Stimulated activated effector memory CD8-positive, alpha-beta T cell treated with anti-CD3 and anti-CD28 coated beads, Interleukin-12 subunit alpha, Interleukin-12 subunit beta, amount 100 ng/mL, for 72 hours (primary cell): ENCODE measurements around the gene NXPH4.

Source experiments
- ATAC-seq: fragments of 150-1000 bp; cut with Tn5 transposase; 2 replicates; pipeline ENCODE4 v1.10.0; 2021
- DNase-seq, 2 donors: peaks; one replicate each; pipeline ENCODE4 v3.0.0; 2021 to 2022; ENCODE audit warnings: low spot score in 2 of 2
- H3K27ac Mint-ChIP-seq: one replicate; pipeline ENCODE4 v1.8.0; 2022; ENCODE audit warnings: mild to moderate bottlenecking, mixed read lengths
- H3K36me3 Mint-ChIP-seq: one replicate; pipeline ENCODE4 v1.8.0; 2022; ENCODE audit warnings: mild to moderate bottlenecking, mixed read lengths
- H3K4me1 Mint-ChIP-seq: one replicate; pipeline ENCODE4 v1.8.0; 2022; ENCODE audit warnings: mixed read lengths
- H3K4me3 Mint-ChIP-seq: one replicate; pipeline ENCODE4 v1.8.0; 2022; ENCODE audit warnings: mild to moderate bottlenecking, mixed read lengths
- H3K9me3 Mint-ChIP-seq: one replicate; pipeline ENCODE4 v1.8.0; 2022; ENCODE audit warnings: mixed read lengths

NXPH4 gene

DNA sequence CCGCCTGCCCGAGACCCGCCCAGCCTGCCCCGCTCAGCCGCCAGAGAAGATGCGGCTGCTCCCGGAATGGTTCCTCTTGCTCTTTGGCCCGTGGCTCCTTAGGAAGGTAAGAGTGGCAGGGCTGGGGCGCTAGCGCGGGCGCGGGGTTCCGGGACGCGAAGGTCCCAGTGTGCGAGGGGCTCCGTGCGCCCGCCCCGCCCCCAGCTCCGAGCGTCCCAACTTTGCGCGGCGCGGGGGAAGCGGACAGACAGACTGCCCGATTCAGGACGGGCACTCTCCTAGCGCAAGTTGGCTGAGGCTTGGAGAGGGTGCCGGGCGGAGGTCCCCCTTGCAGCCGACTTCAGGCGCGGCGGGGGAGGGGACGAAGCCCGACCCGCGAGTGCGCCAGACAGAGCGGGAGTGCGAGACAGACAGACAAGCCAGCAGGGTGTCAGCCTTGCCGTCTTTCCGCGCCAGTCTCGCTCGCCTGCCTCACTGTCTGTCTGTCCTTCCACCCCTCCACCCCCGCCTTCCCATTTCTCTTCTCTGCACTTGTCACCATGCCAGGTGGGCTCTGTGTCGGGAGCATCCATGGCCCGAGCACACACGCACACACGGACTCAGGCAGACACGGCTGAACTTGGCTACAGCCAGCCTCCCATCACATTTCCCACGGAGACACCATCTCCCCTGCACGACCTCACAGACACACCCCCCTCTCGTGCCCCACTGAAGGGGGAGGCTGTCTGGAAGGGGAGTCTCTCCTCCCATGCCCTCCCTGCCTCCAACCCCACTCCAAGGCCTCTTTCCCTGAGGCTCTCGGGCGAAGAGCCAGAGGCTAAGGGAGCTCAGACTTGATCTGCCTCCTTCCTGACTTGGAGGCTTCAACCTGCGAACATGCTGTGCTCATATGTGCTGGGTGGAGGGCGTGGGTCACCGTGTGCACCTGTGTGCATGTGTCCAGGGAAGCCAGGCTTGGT, 606 bp downstream of the NXPH4 start:
- Mint-ChIP-seq H3K36me3 (peaks cover 4% of the 10 kb centered on the region), H3K27ac (no peak overlapping the region), H3K9me3 (no peaks in the 10 kb centered on the region), H3K4me3 (peak overlapping the region; percentile 78), H3K4me1 (peaks cover 77% of the 10 kb centered on the region)
- ATAC-seq (no peak), DNase-seq (peak in 1 of 2 donors; percentile 64)

DNA sequence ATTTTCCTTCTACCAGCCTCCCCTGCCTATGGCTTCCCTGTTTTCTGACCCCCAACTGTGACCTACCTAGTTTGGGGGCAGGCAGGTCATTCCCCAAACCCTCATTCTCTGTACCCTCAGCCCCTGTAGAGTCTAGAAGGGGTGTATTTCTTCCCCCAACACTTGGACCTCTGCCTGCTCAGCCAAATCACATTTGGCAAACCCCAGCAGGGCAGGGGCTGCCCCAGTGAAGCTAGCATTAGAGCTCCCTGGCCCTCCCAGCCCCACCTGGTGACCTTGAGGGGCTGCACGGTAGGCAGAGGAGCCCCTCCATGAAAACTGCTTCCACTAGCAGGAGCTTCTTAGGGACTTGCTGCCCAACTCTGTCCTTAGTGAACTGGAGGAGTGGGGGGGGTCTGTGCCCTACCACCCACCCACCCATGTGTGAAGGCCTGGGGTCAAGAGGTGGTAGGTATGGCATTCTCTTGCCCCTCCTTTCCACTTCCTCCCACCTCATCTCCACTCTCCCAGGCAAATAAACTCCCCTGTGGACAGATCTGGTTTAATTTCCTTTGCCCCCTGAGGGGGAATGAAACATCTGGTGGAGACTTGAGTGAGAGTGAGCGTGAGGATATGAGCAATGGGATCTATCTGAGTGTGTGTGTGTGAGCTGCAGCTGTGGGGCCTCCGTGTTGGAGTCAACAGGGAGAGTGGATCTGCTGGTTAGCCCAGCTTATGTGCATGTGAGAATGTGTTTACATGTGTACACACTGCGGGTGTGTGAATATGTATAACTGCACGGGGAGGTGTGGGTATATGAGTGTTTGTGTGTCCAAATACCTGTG, 1.6 kb downstream of the NXPH4 start:
- Mint-ChIP-seq H3K36me3 (peaks cover 8% of the 10 kb centered on the region), H3K4me1 (peaks cover 87% of the 10 kb centered on the region), H3K9me3 (no peaks in the 10 kb centered on the region), H3K27ac (no peak overlapping the region), H3K4me3 (peak overlapping the region; percentile 78)
- ATAC-seq (no peak), DNase-seq (no peak)

DNA sequence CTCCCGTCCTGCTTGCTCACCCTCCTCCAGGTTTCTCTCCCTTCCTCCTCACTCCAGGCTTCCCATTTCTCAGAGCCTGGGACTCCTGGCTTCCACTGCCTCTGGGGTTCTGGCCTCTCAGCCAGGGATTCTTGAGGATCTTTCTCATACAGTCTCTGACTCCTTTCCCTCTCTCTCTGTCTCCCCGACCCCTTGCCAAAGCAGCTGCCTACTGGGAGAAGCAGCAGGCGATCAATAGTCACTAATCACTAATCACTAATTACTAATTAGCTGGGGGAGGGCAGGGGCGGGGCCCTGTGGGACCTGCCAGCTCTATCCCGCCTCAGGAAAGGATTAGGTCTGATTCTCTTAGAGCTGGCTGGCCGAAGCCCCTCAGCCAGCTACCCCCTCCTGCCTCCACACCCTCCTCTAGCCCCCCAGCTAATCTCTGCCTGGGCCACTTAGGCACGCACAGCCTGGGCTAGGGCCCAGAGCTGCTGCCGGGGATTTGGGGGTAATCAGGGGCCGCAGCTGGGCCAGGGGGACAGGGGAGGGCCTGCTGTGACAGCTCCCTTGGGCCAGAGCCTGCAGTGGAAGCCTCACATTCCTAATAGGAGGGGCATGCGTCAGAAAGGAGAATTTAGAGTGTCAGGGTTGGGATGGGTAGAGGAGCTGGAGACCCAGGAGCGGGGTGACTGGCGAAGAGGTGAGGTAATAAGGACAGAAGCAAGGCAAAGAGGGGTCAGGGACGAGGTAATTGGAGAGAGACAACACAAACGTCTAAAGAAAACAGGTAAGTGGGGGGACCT, 2.8 kb downstream of the NXPH4 start:
- H3K4me3 Mint-ChIP-seq, result no peak overlapping the region
- ATAC-seq, result no peak
- peaks cover 86% of the 10 kb centered on the region for H3K4me1 Mint-ChIP-seq
- no peak for DNase-seq
- no peaks in the 10 kb centered on the region for H3K9me3 Mint-ChIP-seq
- no peak overlapping the region for H3K27ac Mint-ChIP-seq
- peaks cover 11% of the 10 kb centered on the region for H3K36me3 Mint-ChIP-seq

DNA sequence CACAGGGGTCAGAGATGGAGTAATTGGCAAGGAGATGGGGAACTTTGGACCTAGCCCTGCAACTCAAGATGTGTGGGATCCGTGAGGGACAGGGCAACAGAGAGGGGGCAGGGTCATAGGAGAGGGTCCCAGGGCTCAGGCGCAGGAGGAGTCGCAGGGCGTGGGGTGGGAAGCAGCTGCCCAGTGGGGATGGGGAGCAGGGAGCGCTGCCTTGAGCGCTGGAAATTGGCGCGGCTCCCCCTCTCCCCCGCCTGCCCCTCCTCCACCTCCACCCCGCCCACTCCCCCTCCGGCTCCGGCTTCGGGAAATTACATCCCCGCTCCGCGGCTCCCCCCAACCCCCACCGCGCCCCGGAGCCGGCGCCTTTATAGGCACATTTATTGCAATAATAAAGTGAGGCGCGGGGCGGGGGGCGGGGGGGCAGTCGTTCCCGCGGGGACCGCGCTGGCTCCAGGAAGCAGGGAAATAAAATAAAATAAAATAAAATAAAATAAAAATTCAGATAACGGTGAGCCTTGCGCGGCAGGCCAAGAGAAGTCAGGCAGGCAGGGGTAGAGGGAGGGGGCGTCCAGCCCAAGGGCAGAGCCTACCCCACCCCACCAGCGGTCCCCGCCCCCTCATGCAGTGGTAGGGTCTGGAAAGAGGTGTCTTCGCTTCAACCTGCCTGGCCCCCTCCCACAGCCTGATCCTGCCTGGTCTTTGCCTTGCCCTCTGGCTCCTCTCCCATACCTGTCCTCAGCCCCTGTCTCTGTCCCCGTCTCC, 3.6 kb downstream of the NXPH4 start:
- Mint-ChIP-seq H3K9me3 (no peaks in the 10 kb centered on the region), H3K36me3 (peaks cover 11% of the 10 kb centered on the region), H3K27ac (peak overlapping the region; percentile 10), H3K4me3 (no peak overlapping the region), H3K4me1 (peaks cover 78% of the 10 kb centered on the region)
- DNase-seq (no peak), ATAC-seq (no peak)

DNA sequence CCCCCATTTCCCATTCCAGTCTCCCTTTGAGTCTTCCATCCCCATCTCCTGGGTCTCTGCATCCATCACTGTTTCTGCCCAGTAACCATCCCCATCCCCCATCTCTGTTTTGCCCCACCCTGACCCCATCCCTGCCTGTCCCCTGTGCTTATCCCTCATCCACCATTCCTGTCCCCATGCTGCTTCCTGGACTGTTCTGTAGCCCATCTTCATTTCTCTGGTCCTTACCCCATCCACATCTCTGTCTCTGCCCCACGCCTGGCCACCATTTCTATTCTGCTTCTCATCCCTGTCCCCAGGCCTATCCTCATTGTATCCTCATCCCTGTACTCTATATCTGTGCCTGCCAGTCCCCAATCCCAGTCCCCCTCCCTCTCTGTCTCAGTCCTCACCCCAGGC, 4.2 kb downstream of the NXPH4 start:
- Mint-ChIP-seq H3K9me3 (no peaks in the 10 kb centered on the region), H3K27ac (peak overlapping the region; percentile 10), H3K4me3 (no peak overlapping the region), H3K4me1 (peaks cover 76% of the 10 kb centered on the region), H3K36me3 (peaks cover 10% of the 10 kb centered on the region)
- ATAC-seq, result no peak
- DNase-seq, result no peak

DNA sequence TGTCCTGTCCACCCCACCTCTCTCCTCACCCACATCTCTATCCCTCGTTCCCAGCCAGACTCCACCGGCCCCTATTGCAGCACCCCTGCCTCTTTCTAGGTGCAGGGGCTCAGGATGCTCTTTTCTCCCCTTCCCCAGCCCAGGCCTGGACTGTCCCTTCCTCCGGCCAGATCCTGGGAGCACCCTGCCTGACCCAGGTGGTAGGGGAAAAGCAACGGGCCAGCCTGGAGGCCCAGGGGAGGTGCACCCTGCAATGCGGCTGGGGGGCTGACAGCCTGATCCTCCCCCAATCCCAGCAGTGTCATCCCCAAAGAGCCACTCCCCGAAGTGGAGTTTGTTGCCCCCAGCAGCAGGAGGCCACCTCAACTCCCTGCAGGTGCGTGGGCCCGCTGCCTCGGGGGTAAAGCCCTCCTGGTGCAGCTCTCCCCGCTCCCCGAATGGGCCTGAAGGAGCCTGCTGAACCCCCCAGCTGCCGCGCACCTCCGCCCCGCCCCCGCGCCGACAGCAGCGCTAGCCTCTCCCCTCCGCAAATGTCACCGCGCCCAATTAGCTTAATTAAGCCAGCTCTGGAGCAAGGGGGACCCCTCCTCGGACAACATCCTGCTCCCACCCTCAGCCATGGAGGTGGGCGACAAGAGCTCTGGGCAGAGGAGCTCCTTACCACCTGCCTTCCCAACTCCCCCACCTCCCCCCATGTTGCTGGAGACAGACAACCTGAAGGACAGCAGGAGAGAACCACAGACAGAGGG, 4.7 kb downstream of the NXPH4 start:
- H3K4me3 Mint-ChIP-seq, result peak overlapping the region; percentile 4

DNA sequence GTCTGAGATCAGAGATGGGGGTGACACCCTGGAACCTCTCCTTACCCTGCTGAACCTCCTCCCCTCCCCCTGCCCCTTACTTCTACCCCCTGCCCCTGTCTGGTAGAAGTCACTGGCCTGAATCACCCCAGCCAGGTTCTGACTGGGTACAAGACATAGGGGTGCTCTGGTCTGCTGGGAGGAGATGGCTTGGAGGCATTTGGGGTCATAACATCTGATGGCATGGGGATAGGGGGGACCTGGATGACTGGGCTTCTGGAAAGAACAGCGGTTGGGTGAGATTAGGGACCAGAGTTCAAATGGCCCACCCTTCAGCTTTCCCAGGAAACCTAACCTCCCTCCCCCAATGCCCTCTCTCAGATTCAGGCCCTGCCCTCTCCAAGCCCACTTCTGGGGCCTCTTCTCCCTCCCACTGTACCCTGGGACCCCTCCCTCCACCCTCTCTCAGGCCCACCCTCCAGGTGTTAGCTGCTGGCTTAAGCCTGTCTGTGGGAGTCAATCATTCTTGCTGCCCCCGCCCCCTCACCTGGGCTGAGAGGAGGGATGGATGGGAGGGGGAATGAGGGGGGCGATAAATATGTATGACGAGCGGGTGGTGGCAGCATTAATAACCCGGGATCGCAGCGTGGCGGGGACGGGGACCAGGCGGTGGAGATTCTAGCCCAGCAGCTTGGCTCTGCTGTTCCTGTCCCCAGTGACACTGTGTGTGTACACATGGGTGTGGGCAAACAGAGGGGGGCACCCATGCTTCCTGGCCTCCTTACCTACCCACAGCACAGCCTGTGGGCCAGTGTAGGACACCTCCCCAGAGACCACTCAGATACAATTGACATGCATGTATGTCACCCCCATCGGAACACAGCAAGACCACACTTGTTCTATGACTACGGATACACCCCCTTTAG, 5.9 kb downstream of the NXPH4 start:
- H3K4me3 Mint-ChIP-seq, result peak overlapping the region; percentile 11
- no peak for DNase-seq
- no peaks in the 10 kb centered on the region for H3K9me3 Mint-ChIP-seq
- H3K36me3 Mint-ChIP-seq, result peaks cover 7% of the 10 kb centered on the region
- peaks cover 80% of the 10 kb centered on the region for H3K4me1 Mint-ChIP-seq
- H3K27ac Mint-ChIP-seq, result no peak overlapping the region
- no peak for ATAC-seq

More for the DNA sequence above, 4.7 kb downstream of the NXPH4 start:
- no peak for ATAC-seq
- Mint-ChIP-seq H3K27ac (peak overlapping the region; percentile 10), H3K4me1 (peaks cover 78% of the 10 kb centered on the region), H3K9me3 (no peaks in the 10 kb centered on the region), H3K36me3 (peaks cover 7% of the 10 kb centered on the region)
- DNase-seq, result no peak

DNA sequence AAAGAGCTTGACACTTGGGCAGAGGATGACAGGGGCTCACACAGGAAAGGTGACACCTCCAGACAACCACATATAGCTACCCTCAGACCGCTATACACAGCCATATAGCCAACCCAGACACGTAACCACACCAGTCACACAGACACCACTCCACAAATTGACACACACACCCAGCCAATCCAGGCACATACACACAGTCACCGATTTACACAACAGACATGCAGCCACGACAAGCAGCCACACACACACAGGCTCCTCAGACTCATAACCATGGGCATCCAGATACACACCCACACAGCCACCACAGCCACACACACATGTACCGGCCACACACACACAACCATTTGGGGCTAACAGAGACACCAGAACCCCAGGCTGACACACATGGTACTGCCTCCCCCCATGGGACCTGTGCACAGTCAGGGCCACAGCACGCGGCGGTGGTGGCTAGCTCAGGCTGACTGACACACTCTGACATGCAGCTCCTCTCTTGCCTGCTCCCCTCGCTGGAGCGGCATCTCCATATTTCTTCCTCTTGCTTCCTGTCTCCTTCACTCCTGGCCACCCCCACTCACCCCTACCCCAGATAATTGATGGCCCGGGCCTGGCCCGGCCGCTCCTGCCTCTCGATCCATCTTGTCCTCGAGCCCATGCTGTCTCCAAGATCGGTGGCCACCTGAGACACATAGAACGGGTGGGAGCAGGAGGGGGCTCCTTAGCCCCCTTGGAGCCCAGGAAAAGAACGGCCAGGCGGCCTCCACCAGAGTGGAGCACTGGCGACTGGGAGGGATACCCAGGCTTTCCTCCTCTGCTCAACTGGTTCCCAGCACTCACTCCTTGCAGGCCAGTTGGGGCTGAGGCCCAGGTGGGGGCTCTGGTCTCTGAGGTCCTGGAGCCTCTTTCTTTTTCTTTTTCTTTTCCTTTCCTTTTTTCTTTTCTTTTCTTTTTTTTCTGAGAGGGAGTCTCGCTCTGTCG, 6.9 kb downstream of the NXPH4 start:
- Mint-ChIP-seq H3K27ac (no peak overlapping the region), H3K4me3 (peak overlapping the region; percentile 11), H3K9me3 (no peaks in the 10 kb centered on the region), H3K36me3 (peaks cover 7% of the 10 kb centered on the region), H3K4me1 (peaks cover 75% of the 10 kb centered on the region)
- DNase-seq (peak in 1 of 2 donors; percentile 75), ATAC-seq (peak; percentile 93)

DNA sequence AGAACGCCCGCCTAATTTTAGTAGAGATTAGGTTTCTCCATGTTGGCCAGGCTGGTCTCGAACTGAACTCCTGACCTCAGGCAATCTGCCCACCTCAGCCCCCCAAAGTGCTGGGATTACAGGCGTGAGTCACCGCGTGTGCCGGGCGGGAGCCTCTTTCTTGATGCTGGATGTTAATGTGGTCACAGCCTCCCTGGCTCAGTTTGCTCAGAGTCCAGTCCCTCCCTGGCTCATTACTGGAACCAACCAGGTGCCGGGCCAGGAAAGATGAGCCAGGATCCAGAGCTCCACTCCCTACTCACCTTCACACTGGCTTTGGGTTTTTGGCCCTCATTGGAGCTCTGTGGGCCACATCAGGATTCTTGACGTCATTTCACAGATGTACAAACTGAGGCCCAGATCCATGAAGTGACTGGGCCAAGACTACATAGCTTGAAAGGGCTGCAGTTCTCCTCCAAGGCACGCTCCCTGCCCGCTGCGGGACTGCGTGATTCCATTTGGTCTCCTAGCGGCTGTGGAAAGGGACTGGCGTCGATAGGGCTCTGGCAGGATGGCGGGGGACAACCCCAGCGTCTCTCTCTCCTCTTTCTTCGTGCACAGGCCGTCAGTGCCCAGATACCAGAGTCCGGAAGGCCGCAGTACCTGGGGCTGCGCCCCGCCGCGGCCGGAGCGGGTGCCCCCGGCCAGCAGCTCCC, 7.8 kb downstream of the NXPH4 start:
- no peak overlapping the region for H3K27ac Mint-ChIP-seq

DNA sequence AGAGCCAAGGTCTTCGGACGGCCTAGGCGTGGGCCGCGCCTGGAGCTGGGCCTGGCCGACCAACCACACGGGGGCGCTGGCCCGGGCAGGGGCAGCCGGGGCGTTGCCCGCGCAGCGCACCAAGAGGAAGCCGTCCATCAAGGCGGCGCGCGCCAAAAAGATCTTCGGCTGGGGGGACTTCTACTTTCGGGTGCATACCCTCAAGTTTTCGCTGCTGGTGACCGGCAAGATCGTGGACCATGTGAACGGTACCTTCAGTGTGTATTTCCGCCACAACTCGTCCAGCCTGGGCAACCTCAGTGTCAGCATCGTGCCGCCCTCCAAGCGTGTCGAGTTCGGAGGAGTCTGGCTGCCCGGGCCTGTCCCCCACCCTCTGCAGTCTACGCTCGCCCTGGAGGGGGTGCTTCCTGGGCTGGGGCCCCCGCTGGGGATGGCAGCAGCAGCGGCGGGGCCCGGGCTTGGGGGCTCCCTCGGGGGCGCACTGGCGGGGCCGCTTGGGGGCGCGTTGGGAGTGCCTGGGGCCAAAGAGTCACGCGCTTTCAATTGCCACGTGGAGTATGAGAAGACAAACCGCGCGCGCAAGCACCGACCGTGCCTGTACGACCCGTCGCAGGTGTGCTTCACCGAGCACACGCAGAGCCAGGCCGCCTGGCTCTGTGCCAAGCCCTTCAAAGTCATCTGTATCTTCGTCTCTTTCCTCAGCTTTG, 8.5 kb downstream of the NXPH4 start:
- H3K36me3 Mint-ChIP-seq, result peaks cover 23% of the 10 kb centered on the region
- H3K9me3 Mint-ChIP-seq, result no peaks in the 10 kb centered on the region
- peak overlapping the region; percentile 55 for H3K4me3 Mint-ChIP-seq
- H3K4me1 Mint-ChIP-seq, result peaks cover 75% of the 10 kb centered on the region
- peak; percentile 59 to 79 for DNase-seq
- H3K27ac Mint-ChIP-seq, result no peak overlapping the region
- peak; percentile 48 for ATAC-seq

More for the DNA sequence above, 7.8 kb downstream of the NXPH4 start:
- DNase-seq, result no peak
- Mint-ChIP-seq H3K36me3 (peaks cover 16% of the 10 kb centered on the region), H3K4me3 (peak overlapping the region; percentile 55), H3K4me1 (peaks cover 74% of the 10 kb centered on the region), H3K9me3 (no peaks in the 10 kb centered on the region)
- no peak for ATAC-seq

DNA sequence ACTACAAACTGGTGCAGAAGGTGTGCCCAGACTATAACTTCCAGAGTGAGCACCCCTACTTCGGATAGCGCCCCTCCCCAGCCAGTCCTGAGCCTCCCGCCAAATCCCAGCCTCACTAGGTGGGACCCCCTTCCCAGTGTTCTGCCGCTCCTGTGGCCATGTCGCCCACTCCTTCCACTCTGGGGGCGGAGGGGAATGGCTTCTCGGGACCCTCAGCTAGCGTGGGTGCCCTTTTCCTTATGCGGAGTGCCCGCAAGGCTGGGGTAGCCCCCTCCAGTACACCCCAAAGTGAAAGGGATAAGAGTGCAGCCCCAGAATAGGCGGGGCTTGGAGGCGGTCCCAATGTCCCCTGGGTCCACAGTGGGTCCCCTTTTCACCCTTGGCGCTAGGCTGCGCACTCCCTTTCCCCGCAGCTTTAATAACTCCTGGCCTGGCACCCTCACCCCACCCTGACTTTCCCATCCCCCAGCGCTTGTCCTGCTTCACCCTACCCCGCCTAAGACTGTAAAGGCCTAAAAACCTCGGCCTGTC, 9.2 kb downstream of the NXPH4 start:
- no peak overlapping the region for H3K27ac Mint-ChIP-seq
- DNase-seq (no peak), ATAC-seq (no peak)
- H3K36me3 Mint-ChIP-seq, result peaks cover 29% of the 10 kb centered on the region
- H3K4me3 Mint-ChIP-seq, result peak overlapping the region; percentile 55
- H3K9me3 Mint-ChIP-seq, result no peaks in the 10 kb centered on the region
- H3K4me1 Mint-ChIP-seq, result peaks cover 77% of the 10 kb centered on the region
